HepG2 (cell line): ENCODE data around the gene TUBA4A. TPM values are rescaled to one million over a fixed set of nuclear protein-coding genes. Genes with fewer than 3 reads are reported as not detected.

ENCODE experiments used
- ARID3A ChIP-seq: IDR thresholded peaks from 2 replicates; pipeline ENCODE4 v1.6.1; 2012; ENCODE audit warnings: low read depth, low read length, improper control_type of control experiment
- ARID4A ChIP-seq: sonication (generic); formaldehyde crosslinking; IDR thresholded peaks from 2 replicates; pipeline ENCODE4 v1.5.0; 2020; ENCODE audit warnings: mild to moderate bottlenecking, missing genetic modification reagents, borderline replicate concordance
- CCDC6 ChIP-seq: sonication (generic); formaldehyde crosslinking; IDR thresholded peaks from 2 replicates; pipeline ENCODE4 v1.8.1; 2022; ENCODE audit warnings: mild to moderate bottlenecking, missing genetic modification reagents, moderate library complexity
- CHD4 ChIP-seq: fragments of 200-600 bp; sonication (generic); IDR thresholded peaks from 2 replicates; pipeline ENCODE4 v1.7.0; 2017; ENCODE audit warnings: mild to moderate bottlenecking, low read length, borderline replicate concordance
- FOXA1 ChIP-seq, 2 experiments: fragments of 450-650 bp in 1 of 2; sonication (generic) in 1 of 2; formaldehyde crosslinking in 1 of 2; IDR thresholded peaks; 2 replicates each; pipeline versions ENCODE4 v1.4.0 to v1.6.1; 2016 to 2020; ENCODE audit warnings: missing genetic modification reagents in 1 of 2
- FOXJ3 ChIP-seq: sonication (generic); formaldehyde crosslinking; IDR thresholded peaks from 2 replicates; pipeline ENCODE4 v1.4.0; 2020; ENCODE audit warnings: missing genetic modification reagents, mild to moderate bottlenecking, borderline replicate concordance
- FOXP1 ChIP-seq, 2 experiments: fragments of 450-650 bp in 1 of 2; IDR thresholded peaks; 2 replicates each; pipeline ENCODE4 v1.6.1; 2017 to 2018; ENCODE audit warnings: antibody characterized with exemption in 1 of 2
- KLF15 ChIP-seq: sonication (generic); formaldehyde crosslinking; IDR thresholded peaks from 2 replicates; pipeline ENCODE4 v1.8.1; 2023; ENCODE audit warnings: borderline replicate concordance, mild to moderate bottlenecking, inconsistent platforms, missing genetic modification reagents, mixed read lengths
- MXD4 ChIP-seq: IDR thresholded peaks from 2 replicates; pipeline ENCODE4 v1.6.1; 2016; ENCODE audit warnings: mild to moderate bottlenecking, missing biosample characterization, missing genetic modification reagents
- RFXAP ChIP-seq: sonication (generic); formaldehyde crosslinking; IDR thresholded peaks from 2 replicates; pipeline ENCODE4 v1.4.0; 2020; ENCODE audit warnings: missing genetic modification reagents, borderline replicate concordance
- ZBTB3 ChIP-seq: sonication (generic); formaldehyde crosslinking; IDR thresholded peaks from 2 replicates; pipeline ENCODE4 v1.4.0; 2020; ENCODE audit warnings: low read depth, mild to moderate bottlenecking, moderate library complexity, missing genetic modification reagents, borderline replicate concordance
- ZBTB44 ChIP-seq: sonication (generic); formaldehyde crosslinking; IDR thresholded peaks from 2 replicates; pipeline ENCODE4 v1.4.0; 2020; ENCODE audit warnings: missing genetic modification reagents
- ZFP41 ChIP-seq: sonication (generic); formaldehyde crosslinking; IDR thresholded peaks from 2 replicates; pipeline ENCODE4 v1.4.0; 2020; ENCODE audit warnings: mild to moderate bottlenecking, missing genetic modification reagents, borderline replicate concordance
- ZIK1 ChIP-seq: sonication (generic); formaldehyde crosslinking; IDR thresholded peaks from 2 replicates; pipeline ENCODE4 v1.5.0; 2020; ENCODE audit warnings: mild to moderate bottlenecking, low read depth, missing genetic modification reagents, borderline replicate concordance
- ZNF343 ChIP-seq: sonication (generic); formaldehyde crosslinking; IDR thresholded peaks from 2 replicates; pipeline ENCODE4 v1.4.0; 2020; ENCODE audit warnings: mild to moderate bottlenecking, missing genetic modification reagents
- ZNF629 ChIP-seq: sonication (generic); formaldehyde crosslinking; conservative IDR thresholded peaks from 2 replicates; pipeline ENCODE4 v1.5.0; 2020; ENCODE audit warnings: missing genetic modification reagents
- polyA plus RNA-seq, 8 experiments: library from polyadenylated mRNA; depleted of rRNA in 3 of 8; stranded (reverse) in 7 of 8; unstranded in 1 of 8; fragments of >200 nt; fragmentation: Illumina TruSeq in 4 of 8; extraction: Trizol in 4 of 8; gene quantifications; 2 replicates each; pipeline versions ENCODE4 v1.2.1 to v1.2.3, GENCODE V29; 2011 to 2016; ENCODE audit warnings: low read depth in 4 of 8, missing spikeins in 1 of 8, mixed read lengths in 1 of 8; ENCODE audit not compliant: insufficient read depth in 1 of 8
- total RNA-seq, 5 experiments: library from RNA; depleted of rRNA; stranded (reverse); fragments of >200 nt; fragmentation: Illumina TruSeq; extraction: Trizol; gene quantifications; 2 replicates each; pipeline ENCODE4 v1.2.3, GENCODE V29; 2016; ENCODE audit warnings: low read depth in 1 of 5
- TF ChIP-seq, protein P1 (sequence below): sonication (generic); formaldehyde crosslinking; IDR thresholded peaks from 2 replicates; pipeline ENCODE4 v1.8.1; 2023; ENCODE audit warnings: mild to moderate bottlenecking, missing genetic modification reagents

TUBA4A gene
- total and polyA plus RNA-seq, 2 of the 13 experiments (the other 11 are each of a cell fraction or from before 2014, with no cell fraction given): 1.3 to 12.7 TPM

DNA sequence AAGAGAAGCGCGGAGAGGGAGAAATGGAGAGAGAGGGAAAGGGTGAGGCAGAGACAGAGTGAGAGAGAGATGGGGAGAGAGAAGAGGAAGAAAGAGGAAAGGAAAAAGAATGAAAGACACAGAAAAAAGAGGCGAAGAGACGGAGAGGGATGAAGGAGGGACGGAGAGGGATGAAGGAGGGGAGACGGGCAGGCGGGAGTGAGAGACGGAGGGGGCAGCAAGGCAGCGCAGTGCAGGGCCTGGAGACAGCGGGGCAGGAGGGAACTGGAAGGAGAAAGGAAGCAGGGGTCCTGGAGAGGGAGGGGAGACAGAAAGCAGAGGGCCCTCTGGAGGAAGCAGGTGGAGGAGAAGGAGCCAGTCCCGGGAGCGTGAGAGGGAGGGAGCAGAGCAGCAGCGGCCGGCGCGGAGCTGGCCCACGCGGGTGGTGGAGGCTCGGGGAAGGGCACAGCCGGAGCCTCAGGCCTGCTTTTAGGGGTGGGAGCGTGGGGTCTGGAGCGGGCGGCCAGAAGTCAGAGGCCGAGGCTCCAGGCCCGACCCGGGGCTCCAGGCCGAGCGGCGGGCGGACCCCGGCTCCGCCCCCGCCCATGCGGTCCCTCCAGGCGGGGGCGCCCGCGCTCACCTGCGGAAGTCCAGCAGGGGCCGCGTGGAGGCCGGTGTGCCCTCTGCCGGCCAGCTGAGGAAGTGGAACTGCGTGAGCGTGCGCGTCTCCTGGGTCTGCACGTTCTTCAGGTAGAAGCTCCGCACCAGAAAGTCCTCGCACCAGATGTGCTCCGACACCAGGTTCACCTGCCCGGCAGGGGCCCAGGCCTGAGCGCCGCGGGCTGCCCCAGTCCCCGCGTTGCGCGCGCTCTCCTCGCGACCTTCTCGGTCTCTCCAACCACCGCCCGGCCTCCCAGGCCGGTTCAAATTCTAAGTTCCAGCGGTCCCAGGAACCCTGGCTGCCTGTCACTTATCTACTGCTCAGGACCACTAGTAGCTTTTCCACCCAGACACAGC, 40.9 kb upstream of the TUBA4A start (continued):
- TF ChIP-seq ARID3A: no peak
- TF ChIP-seq, protein P1, sequence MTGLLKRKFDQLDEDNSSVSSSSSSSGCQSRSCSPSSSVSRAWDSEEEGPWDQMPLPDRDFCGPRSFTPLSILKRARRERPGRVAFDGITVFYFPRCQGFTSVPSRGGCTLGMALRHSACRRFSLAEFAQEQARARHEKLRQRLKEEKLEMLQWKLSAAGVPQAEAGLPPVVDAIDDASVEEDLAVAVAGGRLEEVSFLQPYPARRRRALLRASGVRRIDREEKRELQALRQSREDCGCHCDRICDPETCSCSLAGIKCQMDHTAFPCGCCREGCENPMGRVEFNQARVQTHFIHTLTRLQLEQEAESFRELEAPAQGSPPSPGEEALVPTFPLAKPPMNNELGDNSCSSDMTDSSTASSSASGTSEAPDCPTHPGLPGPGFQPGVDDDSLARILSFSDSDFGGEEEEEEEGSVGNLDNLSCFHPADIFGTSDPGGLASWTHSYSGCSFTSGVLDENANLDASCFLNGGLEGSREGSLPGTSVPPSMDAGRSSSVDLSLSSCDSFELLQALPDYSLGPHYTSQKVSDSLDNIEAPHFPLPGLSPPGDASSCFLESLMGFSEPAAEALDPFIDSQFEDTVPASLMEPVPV (CRISPR knock-in tag): no peak; the same call in 1 of the 2 replicates
- TF ChIP-seq CHD4: no peak
- 0 out of 2 replicates have a peak, but pooled peaks have one; percentile 20 for TF ChIP-seq FOXA1 (IDR thresholded peaks at IDR 0.05)
- TF ChIP-seq FOXA1 (CRISPR knock-in tag; IDR thresholded peaks at IDR 0.05): peak; percentile 36; the same call in 1 of the 2 replicates
- 0 out of 2 replicates have a peak, but pooled peaks have one; percentile 88 for TF ChIP-seq ZNF343 (CRISPR knock-in tag)
- TF ChIP-seq KLF15 (CRISPR knock-in tag): 0 out of 2 replicates have a peak, but pooled peaks have one; percentile 81
- no peak for TF ChIP-seq ZNF629 (CRISPR knock-in tag)
- TF ChIP-seq ZBTB3 (CRISPR knock-in tag): no peak
- peak; percentile 69; the same call in 1 of the 2 replicates for TF ChIP-seq RFXAP
- TF ChIP-seq ZBTB44 (CRISPR knock-in tag): 0 out of 2 replicates have a peak, but pooled peaks have one; percentile 66
- peak; percentile 69; the same call in 1 of the 2 replicates for TF ChIP-seq ZIK1 (CRISPR knock-in tag)
- TF ChIP-seq MXD4: peak; percentile 87
- peak; percentile 54; the same call in 1 of the 2 replicates for TF ChIP-seq CCDC6 (CRISPR knock-in tag)
- TF ChIP-seq ARID4A (CRISPR knock-in tag): peak; percentile 94
- TF ChIP-seq FOXJ3 (CRISPR knock-in tag): peak; percentile 42; the same call in 1 of the 2 replicates
- TF ChIP-seq ZFP41: 0 out of 2 replicates have a peak, but pooled peaks have one; percentile 7
- no peak for TF ChIP-seq FOXP1 (IDR thresholded peaks at IDR 0.05)
- TF ChIP-seq FOXP1 (CRISPR knock-in tag; IDR thresholded peaks at IDR 0.05): no peak; the same call in 1 of the 2 replicates
